DOHH2 (cell line): Measurements from ENCODE around the gene ZKSCAN3.

Experiments used
- H3F3A ChIP-seq: fragments of 200-600 bp; sonication (generic), shearing (Covaris generic); 2 replicates; pipeline ENCODE4 v1.6.0; 2016; ENCODE audit warnings: antibody characterized with exemption, mild to moderate bottlenecking; ENCODE audit not compliant: control insufficient read depth, insufficient read depth
- H3K27ac ChIP-seq: fragments of 200-600 bp; sonication (generic); 2 replicates; pipeline ENCODE4 v1.5.1; 2014; ENCODE audit warnings: low read depth, mild to moderate bottlenecking, low read length, moderate library complexity
- H3K27me3 ChIP-seq: fragments of 200-600 bp; sonication (generic); 2 replicates; pipeline ENCODE4 v1.6.1; 2014; ENCODE audit warnings: mild to moderate bottlenecking, low read length, mixed read lengths; ENCODE audit not compliant: control insufficient read depth
- H3K36me3 ChIP-seq: fragments of 200-600 bp; sonication (generic); 2 replicates; pipeline ENCODE4 v1.6.1; 2014; ENCODE audit warnings: mild to moderate bottlenecking, low read length, moderate library complexity, mixed read lengths; ENCODE audit not compliant: control insufficient read depth
- H3K4me1 ChIP-seq: fragments of 200-600 bp; sonication (generic); 2 replicates; pipeline ENCODE4 v1.6.1; 2014; ENCODE audit warnings: mild to moderate bottlenecking, low read length, mixed read lengths; ENCODE audit not compliant: control insufficient read depth
- H3K4me2 ChIP-seq: fragments of 200-600 bp; sonication (generic); 2 replicates; pipeline ENCODE4 v1.6.0; 2014; ENCODE audit warnings: mild to moderate bottlenecking, low read length, moderate library complexity
- H3K4me3 ChIP-seq: fragments of 200-600 bp; sonication (generic); 2 replicates; pipeline ENCODE4 v1.5.1; 2014; ENCODE audit warnings: mild to moderate bottlenecking, low read length, mixed read lengths
- H3K79me2 ChIP-seq: fragments of 200-600 bp; sonication (generic); 2 replicates; pipeline ENCODE4 v1.6.1; 2014; ENCODE audit warnings: mild to moderate bottlenecking, low read length, mixed read lengths; ENCODE audit not compliant: control insufficient read depth
- H3K9me2 ChIP-seq: fragments of 200-600 bp; sonication (generic); replicated peaks from 2 replicates; pipeline ENCODE4 v1.6.1; 2014; ENCODE audit warnings: mild to moderate bottlenecking, low read length, mixed read lengths; ENCODE audit not compliant: control insufficient read depth
- H3K9me3 ChIP-seq: fragments of 200-600 bp; sonication (generic); 2 replicates; pipeline ENCODE4 v1.6.1; 2014; ENCODE audit warnings: antibody characterized with exemption, low read length, mixed read lengths; ENCODE audit not compliant: control insufficient read depth, insufficient read depth
- H4K20me1 ChIP-seq: fragments of 200-600 bp; sonication (generic); 2 replicates; pipeline ENCODE4 v1.6.0; 2014; ENCODE audit warnings: low read depth, mild to moderate bottlenecking, antibody characterized with exemption, low read length, moderate library complexity; ENCODE audit not compliant: control insufficient read depth, insufficient read depth
- CTCF ChIP-seq: fragments of 200-600 bp; sonication (generic); IDR thresholded peaks from one replicate; pipeline ENCODE4 v1.5.1; 2014; ENCODE audit warnings: antibody characterized with exemption, mild to moderate bottlenecking, low read depth, low read length; ENCODE audit not compliant: poor library complexity, severe bottlenecking
- EZH2phosphoT487 ChIP-seq: fragments of 200-600 bp; sonication (generic); IDR thresholded peaks from 2 replicates; pipeline ENCODE4 v1.6.1; 2017; ENCODE audit warnings: borderline replicate concordance, mild to moderate bottlenecking, antibody characterized with exemption, low read length, moderate library complexity, mixed read lengths

ZKSCAN3 gene

GRCh38 chr6:28333047-28333446 lies 16.7 kb upstream of the ZKSCAN3 start:
- Histone ChIP-seq H3F3A (peaks cover 16% of the 10 kb centered on the region), H3K4me1 (peaks cover 36% of the 10 kb centered on the region), H4K20me1 (no peaks in the 10 kb centered on the region), H3K4me2 (no peak overlapping the region), H3K79me2 (no peaks in the 10 kb centered on the region), H3K27ac (no peak overlapping the region), H3K4me3 (no peak overlapping the region), H3K27me3 (no peaks in the 10 kb centered on the region), H3K9me2 (no peaks in the 10 kb centered on the region), H3K36me3 (no peaks in the 10 kb centered on the region), H3K9me3 (peaks cover 6% of the 10 kb centered on the region; the same call in 1 of the 2 replicates)
- TF ChIP-seq EZH2phosphoT487, result no peak
- TF ChIP-seq CTCF, result no peak

GRCh38 chr6:28333599-28334018 lies 16.1 kb upstream of the ZKSCAN3 start:
- Histone ChIP-seq H4K20me1 (no peaks in the 10 kb centered on the region), H3F3A (peaks cover 16% of the 10 kb centered on the region), H3K9me2 (no peaks in the 10 kb centered on the region), H3K4me1 (peaks cover 36% of the 10 kb centered on the region), H3K9me3 (peaks cover 6% of the 10 kb centered on the region; the same call in 1 of the 2 replicates), H3K27ac (no peak overlapping the region), H3K79me2 (no peaks in the 10 kb centered on the region), H3K36me3 (no peaks in the 10 kb centered on the region), H3K4me3 (no peak overlapping the region), H3K27me3 (no peaks in the 10 kb centered on the region), H3K4me2 (no peak overlapping the region)
- no peak for TF ChIP-seq EZH2phosphoT487
- no peak for TF ChIP-seq CTCF

- no peaks in the 10 kb centered on the region for H3K27me3 ChIP-seq
- H3K9me3 ChIP-seq, result 0 out of 2 replicates have a peak, but pooled peaks cover 3% of the 10 kb centered on the region
- H3K4me3 ChIP-seq, result peak overlapping the region; percentile 87
- no peaks in the 10 kb centered on the region for H3K79me2 ChIP-seq
- H3K36me3 ChIP-seq, result no peaks in the 10 kb centered on the region
- H3F3A ChIP-seq, result peaks cover 16% of the 10 kb centered on the region
- H3K27ac ChIP-seq, result no peak overlapping the region
- TF ChIP-seq CTCF (no peak), EZH2phosphoT487 (no peak)
- H4K20me1 ChIP-seq, result no peaks in the 10 kb centered on the region
- no peaks in the 10 kb centered on the region for H3K9me2 ChIP-seq
- peaks cover 36% of the 10 kb centered on the region for H3K4me1 ChIP-seq
- H3K4me2 ChIP-seq, result peak overlapping the region; percentile 97
Observed at GRCh38 chr6:28334286-28335039, 15.3 kb upstream of the ZKSCAN3 start.
